Neural progenitor cell (in vitro differentiated cells): ENCODE data around the gene TGM3. TPM values are rescaled to one million over a fixed set of nuclear protein-coding genes. Genes with fewer than 3 reads are reported as not detected.

ENCODE experiments used
- DNase-seq: peaks from one replicate; pipeline ENCODE4 v3.0.0-alpha.2; 2016; ENCODE audit warnings: low spot score
- H2AFZ ChIP-seq: fragments of 200-600 bp; sonication (generic); replicated peaks from 2 replicates; pipeline ENCODE4 v1.6.1; 2016; ENCODE audit warnings: antibody characterized with exemption
- H3F3A ChIP-seq: fragments of 200-600 bp; sonication (generic); 2 replicates; pipeline ENCODE4 v1.6.1; 2016; ENCODE audit warnings: antibody characterized with exemption, low read depth
- H3K27ac ChIP-seq: fragments of 200-600 bp; sonication (generic); 2 replicates; pipeline ENCODE4 v1.5.1; 2016; ENCODE audit warnings: mild to moderate bottlenecking
- H3K27me3 ChIP-seq: fragments of 200-600 bp; sonication (generic); 2 replicates; pipeline ENCODE4 v1.6.1; 2016; ENCODE audit warnings: mild to moderate bottlenecking, moderate library complexity
- H3K36me3 ChIP-seq: fragments of 200-600 bp; sonication (generic); 2 replicates; pipeline ENCODE4 v1.5.1; 2016
- H3K4me1 ChIP-seq: fragments of 200-600 bp; sonication (generic); 2 replicates; pipeline ENCODE4 v1.6.1; 2016; ENCODE audit warnings: mixed run types
- H3K4me2 ChIP-seq: fragments of 200-600 bp; sonication (generic); 2 replicates; pipeline ENCODE4 v1.6.1; 2016
- H3K4me3 ChIP-seq: fragments of 200-600 bp; sonication (generic); 2 replicates; pipeline ENCODE4 v1.5.1; 2016
- H3K79me2 ChIP-seq: fragments of 200-600 bp; sonication (generic); 2 replicates; pipeline ENCODE4 v1.6.1; 2016; ENCODE audit warnings: low read depth
- H3K9ac ChIP-seq: fragments of 200-600 bp; sonication (generic); 2 replicates; pipeline ENCODE4 v1.6.1; 2016
- H3K9me3 ChIP-seq: fragments of 200-600 bp; sonication (generic); 2 replicates; pipeline ENCODE4 v1.5.1; 2016; ENCODE audit warnings: low read depth
- H4K20me1 ChIP-seq: fragments of 200-600 bp; sonication (generic); 2 replicates; pipeline ENCODE4 v1.6.1; 2016; ENCODE audit warnings: low read depth
- H3K27ac Mint-ChIP-seq: 3 replicates; pipeline ENCODE4 v1.8.0; 2021; ENCODE audit warnings: mixed read lengths
- H3K27me3 Mint-ChIP-seq: 2 replicates; pipeline ENCODE4 v1.8.0; 2022; ENCODE audit warnings: low read depth, mild to moderate bottlenecking, inconsistent platforms, moderate library complexity, mixed read lengths; ENCODE audit not compliant: insufficient read depth
- H3K36me3 Mint-ChIP-seq: 3 replicates; pipeline ENCODE4 v1.8.0; 2021; ENCODE audit warnings: mixed read lengths
- H3K4me1 Mint-ChIP-seq: 3 replicates; pipeline ENCODE4 v1.8.0; 2021; ENCODE audit warnings: mixed read lengths
- H3K4me3 Mint-ChIP-seq: 3 replicates; pipeline ENCODE4 v1.8.0; 2021; ENCODE audit warnings: mild to moderate bottlenecking, moderate library complexity, mixed read lengths
- H3K9me3 Mint-ChIP-seq: 3 replicates; pipeline ENCODE4 v1.8.0; 2020; ENCODE audit warnings: mixed read lengths
- EZH2 ChIP-seq: fragments of 200-600 bp; sonication (generic); IDR thresholded peaks from 2 replicates; pipeline ENCODE4 v1.6.1; 2017; ENCODE audit warnings: antibody characterized with exemption, mild to moderate bottlenecking, moderate library complexity
- EZH2phosphoT487 ChIP-seq: fragments of 200-600 bp; sonication (generic); IDR thresholded peaks from 2 replicates; pipeline ENCODE4 v1.6.1; 2017; ENCODE audit warnings: antibody characterized with exemption
- total RNA-seq: library from RNA; depleted of rRNA; stranded (reverse); fragments of >200 nt; gene quantifications from 2 replicates; pipeline ENCODE4 v1.2.3, GENCODE V29; 2015; ENCODE audit warnings: low replicate concordance
- TF ChIP-seq, protein P1 (sequence below): fragments of 200-600 bp; sonication (generic); IDR thresholded peaks from 2 replicates; pipeline ENCODE4 v1.5.1; 2017; ENCODE audit warnings: antibody characterized with exemption, mild to moderate bottlenecking

Gene TGM3
- total RNA-seq, 1 donor from 2014 or later: not detected

DNA sequence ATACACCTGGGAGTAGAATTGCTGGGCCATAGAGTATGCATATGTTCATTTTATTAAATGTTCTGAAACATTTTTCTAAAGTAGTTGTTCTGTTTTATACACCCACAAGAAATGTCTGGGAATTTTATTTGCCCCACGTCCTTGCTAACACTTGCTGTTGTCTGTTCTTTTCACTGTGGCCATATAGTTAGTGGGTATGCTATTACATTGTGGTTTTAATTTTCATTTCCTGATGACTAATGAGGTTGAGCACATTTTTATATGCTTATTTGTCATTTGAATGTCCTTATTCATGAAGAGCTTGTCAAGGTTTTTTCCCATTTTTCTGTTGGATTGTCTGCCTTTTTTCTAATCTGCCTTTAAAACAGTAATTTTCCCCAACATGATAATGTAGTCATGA lies 41.5 kb upstream of the TGM3 start:
- no peaks in the 10 kb centered on the region for H3K36me3 ChIP-seq
- no peaks in the 10 kb centered on the region for H4K20me1 ChIP-seq
- no peaks in the 10 kb centered on the region for H3K36me3 Mint-ChIP-seq
- H3F3A ChIP-seq: no peaks in the 10 kb centered on the region
- no peak overlapping the region for H2AFZ ChIP-seq
- no peak overlapping the region for H3K4me3 ChIP-seq
- TF ChIP-seq, protein P1, sequence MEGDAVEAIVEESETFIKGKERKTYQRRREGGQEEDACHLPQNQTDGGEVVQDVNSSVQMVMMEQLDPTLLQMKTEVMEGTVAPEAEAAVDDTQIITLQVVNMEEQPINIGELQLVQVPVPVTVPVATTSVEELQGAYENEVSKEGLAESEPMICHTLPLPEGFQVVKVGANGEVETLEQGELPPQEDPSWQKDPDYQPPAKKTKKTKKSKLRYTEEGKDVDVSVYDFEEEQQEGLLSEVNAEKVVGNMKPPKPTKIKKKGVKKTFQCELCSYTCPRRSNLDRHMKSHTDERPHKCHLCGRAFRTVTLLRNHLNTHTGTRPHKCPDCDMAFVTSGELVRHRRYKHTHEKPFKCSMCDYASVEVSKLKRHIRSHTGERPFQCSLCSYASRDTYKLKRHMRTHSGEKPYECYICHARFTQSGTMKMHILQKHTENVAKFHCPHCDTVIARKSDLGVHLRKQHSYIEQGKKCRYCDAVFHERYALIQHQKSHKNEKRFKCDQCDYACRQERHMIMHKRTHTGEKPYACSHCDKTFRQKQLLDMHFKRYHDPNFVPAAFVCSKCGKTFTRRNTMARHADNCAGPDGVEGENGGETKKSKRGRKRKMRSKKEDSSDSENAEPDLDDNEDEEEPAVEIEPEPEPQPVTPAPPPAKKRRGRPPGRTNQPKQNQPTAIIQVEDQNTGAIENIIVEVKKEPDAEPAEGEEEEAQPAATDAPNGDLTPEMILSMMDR: no peak
- TF ChIP-seq EZH2phosphoT487: no peak
- TF ChIP-seq EZH2: no peak
- H3K27me3 Mint-ChIP-seq: peaks cover 3% of the 10 kb centered on the region
- DNase-seq: no peak
- no peak overlapping the region for H3K4me3 Mint-ChIP-seq
- no peaks in the 10 kb centered on the region for H3K79me2 ChIP-seq
- no peaks in the 10 kb centered on the region for H3K4me1 ChIP-seq
- no peaks in the 10 kb centered on the region for H3K9me3 Mint-ChIP-seq
- no peak overlapping the region for H3K9ac ChIP-seq
- H3K27ac Mint-ChIP-seq: no peak overlapping the region
- H3K9me3 ChIP-seq: no peaks in the 10 kb centered on the region
- H3K4me2 ChIP-seq: no peak overlapping the region
- H3K4me1 Mint-ChIP-seq: peaks cover 16% of the 10 kb centered on the region
- no peaks in the 10 kb centered on the region for H3K27me3 ChIP-seq
- no peak overlapping the region for H3K27ac ChIP-seq

DNA sequence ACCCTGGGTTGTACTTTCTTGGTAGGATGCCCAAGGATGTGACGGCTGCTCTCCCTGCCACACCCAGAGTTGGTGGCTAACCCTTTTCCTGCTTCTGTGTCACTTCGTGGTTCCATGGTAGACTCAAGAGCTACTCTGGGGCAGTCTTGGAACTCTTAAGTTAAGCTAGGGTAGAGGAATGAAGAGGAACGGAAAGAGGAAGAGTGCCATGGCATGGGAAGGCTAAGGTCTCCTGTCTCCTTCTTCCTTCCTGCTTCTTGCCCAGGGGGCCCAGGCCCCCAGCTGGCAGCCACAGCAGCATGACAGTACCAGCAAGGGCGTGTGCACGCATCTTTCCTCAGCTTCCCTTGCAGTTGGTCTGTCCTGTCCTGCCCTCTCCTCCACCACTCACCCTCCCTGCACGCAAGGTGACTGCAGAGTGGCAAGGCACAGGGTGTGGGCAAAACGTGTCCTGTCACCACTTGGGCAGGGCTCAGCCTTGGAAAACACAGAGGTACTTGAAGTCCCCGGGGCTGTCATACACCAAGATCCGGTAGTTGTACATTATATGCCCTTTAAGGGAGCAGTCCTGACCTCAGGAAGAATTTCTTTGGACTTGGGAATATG lies 39.8 kb upstream of the TGM3 start:
- Mint-ChIP-seq H3K4me3 (no peak overlapping the region), H3K36me3 (no peaks in the 10 kb centered on the region), H3K27ac (no peak overlapping the region), H3K9me3 (no peaks in the 10 kb centered on the region), H3K4me1 (peaks cover 16% of the 10 kb centered on the region), H3K27me3 (peaks cover 12% of the 10 kb centered on the region)
- no peaks in the 10 kb centered on the region for H3K4me1 ChIP-seq
- H3K27me3 ChIP-seq: no peaks in the 10 kb centered on the region
- H3F3A ChIP-seq: no peaks in the 10 kb centered on the region
- H3K4me2 ChIP-seq: no peak overlapping the region
- H2AFZ ChIP-seq: no peak overlapping the region
- no peaks in the 10 kb centered on the region for H3K79me2 ChIP-seq
- TF ChIP-seq EZH2 (no peak), EZH2phosphoT487 (no peak)
- TF ChIP-seq, protein P1: no peak
- no peaks in the 10 kb centered on the region for H4K20me1 ChIP-seq
- H3K9ac ChIP-seq: no peak overlapping the region
- no peak for DNase-seq
- H3K36me3 ChIP-seq: no peaks in the 10 kb centered on the region
- H3K9me3 ChIP-seq: no peaks in the 10 kb centered on the region
- H3K4me3 ChIP-seq: no peak overlapping the region
- H3K27ac ChIP-seq: no peak overlapping the region

DNA sequence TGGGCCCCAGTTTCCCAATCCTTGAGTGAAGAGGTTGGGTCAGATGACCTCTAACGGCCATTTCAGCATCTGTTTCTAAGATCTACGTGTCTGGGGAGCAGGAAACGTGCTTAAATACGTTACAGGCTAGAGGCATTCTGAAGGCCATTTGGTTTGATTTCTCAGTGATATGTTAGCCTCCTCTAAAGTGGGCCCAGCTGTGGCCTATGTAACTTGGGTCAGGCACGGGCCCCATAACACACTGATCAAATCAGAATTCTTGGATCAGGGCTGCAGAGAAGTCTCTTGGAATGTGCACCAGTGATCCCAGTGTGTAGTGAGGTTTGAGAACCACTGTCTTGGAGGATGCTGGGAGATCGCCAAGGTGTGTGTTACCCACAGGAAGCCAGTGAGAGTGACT lies 36.1 kb upstream of the TGM3 start:
- Mint-ChIP-seq H3K27ac (no peak overlapping the region), H3K4me1 (peaks cover 7% of the 10 kb centered on the region)
- no peaks in the 10 kb centered on the region for H3K9me3 ChIP-seq

More for the DNA sequence above, 36.1 kb upstream of the TGM3 start:
- Histone ChIP-seq H3K36me3 (no peaks in the 10 kb centered on the region), H3K4me3 (no peak overlapping the region), H3K4me2 (no peak overlapping the region), H3K79me2 (no peaks in the 10 kb centered on the region), H2AFZ (no peak overlapping the region), H3K27ac (no peak overlapping the region), H4K20me1 (no peaks in the 10 kb centered on the region), H3F3A (no peaks in the 10 kb centered on the region), H3K9ac (no peak overlapping the region), H3K4me1 (peaks cover 5% of the 10 kb centered on the region), H3K27me3 (no peaks in the 10 kb centered on the region)
- TF ChIP-seq, protein P1: no peak
- TF ChIP-seq EZH2: no peak
- no peak for TF ChIP-seq EZH2phosphoT487
- peaks cover 14% of the 10 kb centered on the region for H3K27me3 Mint-ChIP-seq
- no peak overlapping the region for H3K4me3 Mint-ChIP-seq
- H3K36me3 Mint-ChIP-seq: no peaks in the 10 kb centered on the region
- no peaks in the 10 kb centered on the region for H3K9me3 Mint-ChIP-seq
- no peak for DNase-seq
